ENCODE data around the gene PTPRE. TPM values are rescaled to one million over a fixed set of nuclear protein-coding genes. Genes with fewer than 3 reads are reported as not detected.

The PTPRE gene
- polyA plus RNA-seq, 1 donor from 2014 or later, result 4.1 TPM

GRCh38 chr10:128049226-128050120 is 142.6 kb downstream of the PTPRE start:
- Histone ChIP-seq H3K36me3 (ENCODE audit: insufficient read depth, low read length) (no peaks in the 10 kb centered on the region), H3K4me3 (ENCODE audit: low read length) (no peak overlapping the region), H3K9ac (ENCODE audit: low read length) (no peak overlapping the region), H3F3A (ENCODE audit: insufficient read depth, low read length, poor library complexity, severe bottlenecking) (no peaks in the 10 kb centered on the region), H4K20me1 (ENCODE audit: insufficient read depth) (no peaks in the 10 kb centered on the region), H3K9me2 (ENCODE audit: insufficient read depth, low read length) (no peaks in the 10 kb centered on the region), H3K27me3 (ENCODE audit: insufficient read depth, low read depth, low read length) (no peaks in the 10 kb centered on the region), H3K79me2 (replicated peaks; ENCODE audit: insufficient read depth, low read length) (no peaks in the 10 kb centered on the region), H3K4me2 (ENCODE audit: low read length) (no peak overlapping the region), H3K9me3 (ENCODE audit: low read length) (no peaks in the 10 kb centered on the region), H3K27ac (ENCODE audit: low read length) (no peak overlapping the region), H2AFZ (ENCODE audit: low read depth, low read length) (no peak overlapping the region)
- no peak for TF ChIP-seq EP300 (conservative IDR thresholded peaks at IDR 0.05; ENCODE audit: poor library complexity, severe bottlenecking)
- TF ChIP-seq REST (IDR thresholded peaks at IDR 0.05; ENCODE audit: borderline replicate concordance), result no peak
- TF ChIP-seq EZH2 (IDR thresholded peaks at IDR 0.05; ENCODE audit: borderline replicate concordance, insufficient read depth, low read length, poor library complexity, severe bottlenecking), result no peak
- TF ChIP-seq CTCF (IDR thresholded peaks at IDR 0.05; ENCODE audit: poor library complexity, severe bottlenecking), result no peak
- no peak for TF ChIP-seq POLR2AphosphoS5 (IDR thresholded peaks at IDR 0.05)
- no peak for TF ChIP-seq RAD21 (conservative IDR thresholded peaks at IDR 0.05)
- no peak for TF ChIP-seq TAF1 (IDR thresholded peaks at IDR 0.05; ENCODE audit: low read depth)
- TF ChIP-seq MXI1 (conservative IDR thresholded peaks at IDR 0.05; ENCODE audit: poor library complexity, severe bottlenecking), result no peak
- no peak for TF ChIP-seq SMC3 (conservative IDR thresholded peaks at IDR 0.05; ENCODE audit: poor library complexity)

DNA sequence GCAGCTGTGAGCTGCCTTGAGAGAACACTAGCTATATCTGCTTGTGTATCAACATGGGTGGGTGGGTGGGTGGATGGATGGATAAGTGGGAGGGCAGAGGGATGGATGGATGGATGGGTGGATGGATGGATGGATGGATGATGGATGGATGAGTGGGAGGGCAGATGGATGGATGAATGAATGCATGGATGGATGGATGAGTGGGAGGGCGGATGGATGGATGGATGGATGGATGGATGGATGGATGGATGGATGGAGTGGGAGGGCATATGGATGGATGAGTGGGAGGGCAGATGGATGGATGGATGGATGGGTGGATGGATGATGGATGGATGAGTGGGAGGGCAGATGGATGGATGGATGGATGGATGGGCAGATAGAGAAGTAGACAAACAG is 143.2 kb downstream of the PTPRE start:
- Histone ChIP-seq H3F3A (ENCODE audit: insufficient read depth, low read length, poor library complexity, severe bottlenecking) (no peaks in the 10 kb centered on the region), H3K27ac (ENCODE audit: low read length) (no peak overlapping the region), H3K36me3 (ENCODE audit: insufficient read depth, low read length) (no peaks in the 10 kb centered on the region), H3K4me3 (ENCODE audit: low read length) (no peak overlapping the region), H3K9me2 (ENCODE audit: insufficient read depth, low read length) (no peaks in the 10 kb centered on the region), H3K79me2 (replicated peaks; ENCODE audit: insufficient read depth, low read length) (no peaks in the 10 kb centered on the region), H4K20me1 (ENCODE audit: insufficient read depth) (no peaks in the 10 kb centered on the region), H3K27me3 (ENCODE audit: insufficient read depth, low read depth, low read length) (no peaks in the 10 kb centered on the region), H3K4me2 (ENCODE audit: low read length) (no peak overlapping the region), H3K9ac (ENCODE audit: low read length) (no peak overlapping the region), H3K9me3 (ENCODE audit: low read length) (no peaks in the 10 kb centered on the region), H2AFZ (ENCODE audit: low read depth, low read length) (no peak overlapping the region)
- TF ChIP-seq POLR2AphosphoS5 (IDR thresholded peaks at IDR 0.05) (no peak), EZH2 (IDR thresholded peaks at IDR 0.05; ENCODE audit: borderline replicate concordance, insufficient read depth, low read length, poor library complexity, severe bottlenecking) (no peak), RAD21 (conservative IDR thresholded peaks at IDR 0.05) (no peak), EP300 (conservative IDR thresholded peaks at IDR 0.05; ENCODE audit: poor library complexity, severe bottlenecking) (no peak), MXI1 (conservative IDR thresholded peaks at IDR 0.05; ENCODE audit: poor library complexity, severe bottlenecking) (no peak), REST (IDR thresholded peaks at IDR 0.05; ENCODE audit: borderline replicate concordance) (no peak)

Data from neural cell (in vitro differentiated cells).